22Rv1 (cell line): Measurements from ENCODE around the gene SLC43A1.

Source experiments
- H3K27ac ChIP-seq: fragments of 450-650 bp; 2 replicates; pipeline ENCODE4 v1.5.1; 2017
- CTCF ChIP-seq: fragments of 450-650 bp; IDR thresholded peaks from 2 replicates; pipeline ENCODE4 v1.5.1; 2017; ENCODE audit warnings: mild to moderate bottlenecking
- ZFX ChIP-seq: fragments of 450-650 bp; IDR thresholded peaks from 2 replicates; pipeline ENCODE4 v1.6.1; 2017; ENCODE audit warnings: antibody characterized with exemption, borderline replicate concordance

Gene SLC43A1

GRCh38 chr11:57481915-57482781 lies 33.4 kb downstream of the SLC43A1 start:
- H3K27ac ChIP-seq, result no peak overlapping the region
- TF ChIP-seq ZFX (no peak), CTCF (no peak)

DNA sequence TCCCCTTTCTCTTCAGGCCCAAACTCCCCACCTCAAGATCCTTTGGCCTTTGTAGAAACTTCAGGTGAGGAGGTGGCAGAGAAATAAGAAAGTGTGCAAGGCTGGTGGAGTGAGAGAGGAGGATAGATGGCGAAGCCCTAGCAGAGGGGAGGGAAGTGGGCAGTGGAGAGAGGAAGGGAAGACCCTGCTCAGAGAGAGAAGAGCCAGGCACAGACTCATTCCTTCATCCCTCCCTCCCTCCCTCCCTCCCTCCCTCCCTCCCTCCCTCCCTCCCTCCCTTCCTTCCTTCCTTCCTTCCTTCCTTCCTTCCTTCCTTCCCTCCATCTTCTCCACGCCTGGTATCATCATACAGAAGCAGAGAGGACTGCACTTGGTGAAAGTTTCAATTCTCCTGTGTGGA lies 34.2 kb downstream of the SLC43A1 start:
- TF ChIP-seq ZFX (no peak), CTCF (no peak)
- no peak overlapping the region for H3K27ac ChIP-seq

- TF ChIP-seq ZFX, result no peak
- TF ChIP-seq CTCF, result peak; percentile 88
- peak overlapping the region; percentile 27; the same call in 1 of the 2 replicates for H3K27ac ChIP-seq
Measured at GRCh38 chr11:57480409-57481137, 34.9 kb downstream of the SLC43A1 start.

GRCh38 chr11:57479911-57480310 lies 35.6 kb downstream of the SLC43A1 start:
- peak overlapping the region; percentile 27; the same call in 1 of the 2 replicates for H3K27ac ChIP-seq

GRCh38 chr11:57479021-57479663 lies 36.4 kb downstream of the SLC43A1 start:
- no peak for TF ChIP-seq ZFX
- TF ChIP-seq CTCF, result no peak
- H3K27ac ChIP-seq, result no peak overlapping the region

More at GRCh38 chr11:57479911-57480310, 35.6 kb downstream of the SLC43A1 start:
- TF ChIP-seq CTCF (no peak), ZFX (no peak)

GRCh38 chr11:57477507-57478189 lies 37.9 kb downstream of the SLC43A1 start:
- TF ChIP-seq CTCF (no peak), ZFX (no peak)
- peak overlapping the region; percentile 69 for H3K27ac ChIP-seq
